Liver (tissue), 9 donors: ENCODE results near the gene TEKTIP1. TPM values are rescaled to one million over a fixed set of nuclear protein-coding genes. Genes with fewer than 3 reads are reported as not detected.

ENCODE experiments used
- DNase-seq: peaks from one replicate; pipeline ENCODE4 v3.0.0-alpha.2; 2017; ENCODE audit warnings: low spot score
- H3K27ac ChIP-seq, 2 donors: one replicate each; pipeline ENCODE4 v1.7.0; 2013; ENCODE audit warnings: inconsistent platforms in 2 of 2, low read length in 2 of 2, control low read depth in 1 of 2, low read depth in 1 of 2, mild to moderate bottlenecking in 1 of 2
- H3K27me3 ChIP-seq, 4 donors: one replicate each; pipeline versions ENCODE4 v1.6.1 to v1.7.0; 2013; ENCODE audit warnings: low read length in 3 of 4, inconsistent platforms in 1 of 4, mild to moderate bottlenecking in 1 of 4, moderate library complexity in 1 of 4; ENCODE audit not compliant: control insufficient read depth in 4 of 4, insufficient read depth in 4 of 4
- H3K36me3 ChIP-seq, 4 donors: one replicate each; pipeline versions ENCODE4 v1.6.1 to v1.7.0; 2013; ENCODE audit warnings: low read length in 3 of 4, mild to moderate bottlenecking in 3 of 4, low read depth in 1 of 4, moderate library complexity in 1 of 4; ENCODE audit not compliant: control insufficient read depth in 4 of 4, insufficient read depth in 3 of 4
- H3K4me1 ChIP-seq, 4 donors: one replicate each; pipeline versions ENCODE4 v1.6.1 to v1.7.0; 2013; ENCODE audit warnings: low read length in 3 of 4, mild to moderate bottlenecking in 3 of 4, moderate library complexity in 1 of 4; ENCODE audit not compliant: control insufficient read depth in 4 of 4, insufficient read depth in 4 of 4
- H3K4me3 ChIP-seq, 3 donors: one replicate each; pipeline versions ENCODE4 v1.6.1 to v1.7.0; 2013; ENCODE audit warnings: low read length in 3 of 3, control low read depth in 1 of 3, low read depth in 1 of 3, mild to moderate bottlenecking in 1 of 3
- H3K9ac ChIP-seq, 2 donors: one replicate each; pipeline ENCODE4 v1.7.0; 2013; ENCODE audit warnings: low read length in 2 of 2, mild to moderate bottlenecking in 2 of 2, moderate library complexity in 2 of 2, control low read depth in 1 of 2, low read depth in 1 of 2
- H3K9me3 ChIP-seq, 4 donors: one replicate each; pipeline versions ENCODE4 v1.6.1 to v1.7.0; 2013; ENCODE audit warnings: low read length in 3 of 4; ENCODE audit not compliant: control insufficient read depth in 4 of 4
- CTCF ChIP-seq: fragments of 150-350 bp; IDR thresholded peaks from 2 replicates; pipeline ENCODE4 v1.5.1; 2017; ENCODE audit warnings: improper control_type of control experiment, low read depth, low read length; ENCODE audit not compliant: missing input control
- EGR1 ChIP-seq, 2 donors: IDR thresholded peaks; 2 replicates each; pipeline ENCODE4 v1.6.1; 2016 to 2018; ENCODE audit warnings: antibody characterized with exemption in 2 of 2, low read depth in 2 of 2
- FOXA1 ChIP-seq: IDR thresholded peaks from 2 replicates; pipeline ENCODE4 v1.6.1; 2016; ENCODE audit warnings: antibody characterized with exemption
- FOXA2 ChIP-seq: IDR thresholded peaks from 2 replicates; pipeline ENCODE4 v1.6.1; 2016; ENCODE audit warnings: antibody characterized with exemption
- GABPA ChIP-seq, 2 donors: IDR thresholded peaks in 1 of 2; conservative IDR thresholded peaks in 1 of 2; 2 replicates each; pipeline ENCODE4 v1.6.1; 2016; ENCODE audit warnings: antibody characterized with exemption in 2 of 2, mild to moderate bottlenecking in 1 of 2, moderate library complexity in 1 of 2
- HNF4A ChIP-seq, 2 donors: conservative IDR thresholded peaks; 2 replicates each; pipeline ENCODE4 v1.6.1; 2016; ENCODE audit warnings: antibody characterized with exemption in 2 of 2, mild to moderate bottlenecking in 2 of 2
- JUND ChIP-seq, 2 donors: IDR thresholded peaks; 2 replicates each; pipeline ENCODE4 v1.6.1; 2016; ENCODE audit warnings: antibody characterized with exemption in 2 of 2
- NR2F2 ChIP-seq: IDR thresholded peaks from 2 replicates; pipeline ENCODE4 v1.6.1; 2016; ENCODE audit warnings: antibody characterized with exemption
- RAD21 ChIP-seq, 2 donors: IDR thresholded peaks; 2 replicates each; pipeline ENCODE4 v1.6.1; 2016; ENCODE audit warnings: antibody characterized with exemption in 2 of 2, mild to moderate bottlenecking in 2 of 2
- SP1 ChIP-seq: IDR thresholded peaks from 2 replicates; pipeline ENCODE4 v1.6.1; 2018; ENCODE audit warnings: antibody characterized with exemption, mild to moderate bottlenecking
- TAF1 ChIP-seq: conservative IDR thresholded peaks from 2 replicates; pipeline ENCODE4 v1.6.1; 2016; ENCODE audit warnings: antibody characterized with exemption, mild to moderate bottlenecking
- ZBTB33 ChIP-seq: IDR thresholded peaks from 2 replicates; pipeline ENCODE4 v1.6.1; 2016; ENCODE audit warnings: antibody characterized with exemption
- WGBS: extraction: QIAGEN DNeasy Blood & Tissue Kit; methylation state at CpG from one replicate; pipeline ENCODE4 v1.1.7; 2013; 5-methylcytosine and 5-hydroxymethylcytosine counted together
- polyA plus RNA-seq, 2 donors: library from polyadenylated mRNA; stranded (reverse) in 1 of 2; unstranded in 1 of 2; fragments of 200-250 nt in 1 of 2; fragments of >200 nt in 1 of 2; fragmentation: Nextera tagmentation in 1 of 2; extraction: Ambion mirVana in 1 of 2; gene quantifications; one replicate each; pipeline versions ENCODE4 v1.2.1 to v1.2.3, GENCODE V29; 2013 to 2015
- total RNA-seq, 2 donors: library from RNA; depleted of rRNA; stranded (reverse); fragments of >200 nt; gene quantifications; one replicate each; pipeline ENCODE4 v1.2.3, GENCODE V29; 2014
- TF ChIP-seq, protein P1 (sequence below): IDR thresholded peaks from 2 replicates; pipeline ENCODE4 v1.6.1; 2016; ENCODE audit warnings: antibody characterized with exemption
- TF ChIP-seq, protein P2 (sequence below): IDR thresholded peaks from 2 replicates; pipeline ENCODE4 v1.6.1; 2016; ENCODE audit warnings: antibody characterized with exemption, mild to moderate bottlenecking
- donor health status: healthy.
- donor health status: healthy.
- donor health status: healthy.
- donor health status: healthy.
- donor health status: healthy.

The TEKTIP1 gene
- total and polyA plus RNA-seq, 4 donors, result 0.17 TPM; not detected in 3

DNA sequence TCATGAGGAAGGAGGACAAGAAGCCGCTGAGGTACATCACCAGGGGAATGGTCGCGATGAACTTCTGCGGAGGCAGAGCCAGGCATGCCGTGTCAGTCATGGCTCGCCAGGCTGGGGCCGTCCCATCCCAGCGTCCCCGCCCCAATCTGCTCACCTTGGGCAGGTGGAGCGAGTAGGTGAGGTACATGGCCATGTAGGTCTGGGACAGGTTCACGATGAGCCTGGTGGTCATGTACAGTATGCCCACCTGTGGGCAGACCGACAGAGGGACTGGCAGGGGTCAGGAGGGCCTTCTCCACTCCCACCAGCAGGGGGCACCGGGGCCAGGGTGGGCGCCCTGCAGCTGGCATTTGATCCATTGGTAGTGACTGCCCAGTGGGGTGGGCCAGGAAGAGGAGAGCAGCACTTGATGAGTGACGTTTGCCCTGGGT, 8.3 kb downstream of the TEKTIP1 start (continued):
- TF ChIP-seq CTCF (peak; percentile 23), EGR1 (IDR thresholded peaks at IDR 0.05; ENCODE audit: low read depth in 2 of 2) (no peak), SP1 (no peak), TAF1 (no peak), RAD21 (IDR thresholded peaks at IDR 0.05) (peak in 1 of 2 donors; percentile 39)
- TF ChIP-seq, protein P1, sequence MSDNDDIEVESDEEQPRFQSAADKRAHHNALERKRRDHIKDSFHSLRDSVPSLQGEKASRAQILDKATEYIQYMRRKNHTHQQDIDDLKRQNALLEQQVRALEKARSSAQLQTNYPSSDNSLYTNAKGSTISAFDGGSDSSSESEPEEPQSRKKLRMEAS, result no peak

DNA sequence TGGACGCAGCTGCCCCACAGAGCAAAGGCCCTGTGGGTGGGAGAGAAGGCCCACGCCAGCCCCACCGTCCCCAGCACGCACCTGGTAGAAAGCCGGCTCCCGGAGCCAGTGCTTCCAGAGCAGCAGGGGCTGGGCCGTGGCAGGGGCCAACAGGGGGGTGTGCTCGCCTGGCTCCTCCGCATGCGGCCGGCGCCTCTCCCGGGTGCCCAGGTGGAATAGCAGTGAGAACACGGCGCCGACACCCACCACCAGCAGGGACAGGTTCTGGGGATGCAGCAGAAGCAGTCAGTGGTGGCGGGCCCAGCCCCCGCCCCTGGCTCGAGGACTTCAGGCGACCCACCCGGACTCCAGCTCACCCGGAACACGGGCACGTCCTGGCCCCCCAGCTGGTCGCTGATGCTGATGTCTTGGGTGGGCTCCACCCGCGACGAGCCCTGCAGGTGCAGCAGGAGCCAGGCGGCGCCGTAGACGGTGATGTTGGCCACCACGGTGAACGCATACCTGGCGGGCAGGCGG, 8.9 kb downstream of the TEKTIP1 start:
- H3K4me3 ChIP-seq, result no peak overlapping the region
- H3K4me1 ChIP-seq, result peaks cover 0 to 9% (median 1%) of the 10 kb centered on the region in 4 donors
- DNase-seq, result no peak
- WGBS, result 93% methylated on average over 36 of the region's 36 CpGs
- no peak overlapping the region for H3K27ac ChIP-seq
- no peaks in the 10 kb centered on the region for H3K9me3 ChIP-seq
- H3K36me3 ChIP-seq, result peaks cover 0 to 12% (median 8%) of the 10 kb centered on the region in 4 donors
- no peak for TF ChIP-seq TAF1
- TF ChIP-seq FOXA2, result no peak
- TF ChIP-seq JUND (IDR thresholded peaks at IDR 0.05), result no peak
- no peak for TF ChIP-seq NR2F2
- TF ChIP-seq RAD21 (IDR thresholded peaks at IDR 0.05), result no peak
- TF ChIP-seq, protein P2, sequence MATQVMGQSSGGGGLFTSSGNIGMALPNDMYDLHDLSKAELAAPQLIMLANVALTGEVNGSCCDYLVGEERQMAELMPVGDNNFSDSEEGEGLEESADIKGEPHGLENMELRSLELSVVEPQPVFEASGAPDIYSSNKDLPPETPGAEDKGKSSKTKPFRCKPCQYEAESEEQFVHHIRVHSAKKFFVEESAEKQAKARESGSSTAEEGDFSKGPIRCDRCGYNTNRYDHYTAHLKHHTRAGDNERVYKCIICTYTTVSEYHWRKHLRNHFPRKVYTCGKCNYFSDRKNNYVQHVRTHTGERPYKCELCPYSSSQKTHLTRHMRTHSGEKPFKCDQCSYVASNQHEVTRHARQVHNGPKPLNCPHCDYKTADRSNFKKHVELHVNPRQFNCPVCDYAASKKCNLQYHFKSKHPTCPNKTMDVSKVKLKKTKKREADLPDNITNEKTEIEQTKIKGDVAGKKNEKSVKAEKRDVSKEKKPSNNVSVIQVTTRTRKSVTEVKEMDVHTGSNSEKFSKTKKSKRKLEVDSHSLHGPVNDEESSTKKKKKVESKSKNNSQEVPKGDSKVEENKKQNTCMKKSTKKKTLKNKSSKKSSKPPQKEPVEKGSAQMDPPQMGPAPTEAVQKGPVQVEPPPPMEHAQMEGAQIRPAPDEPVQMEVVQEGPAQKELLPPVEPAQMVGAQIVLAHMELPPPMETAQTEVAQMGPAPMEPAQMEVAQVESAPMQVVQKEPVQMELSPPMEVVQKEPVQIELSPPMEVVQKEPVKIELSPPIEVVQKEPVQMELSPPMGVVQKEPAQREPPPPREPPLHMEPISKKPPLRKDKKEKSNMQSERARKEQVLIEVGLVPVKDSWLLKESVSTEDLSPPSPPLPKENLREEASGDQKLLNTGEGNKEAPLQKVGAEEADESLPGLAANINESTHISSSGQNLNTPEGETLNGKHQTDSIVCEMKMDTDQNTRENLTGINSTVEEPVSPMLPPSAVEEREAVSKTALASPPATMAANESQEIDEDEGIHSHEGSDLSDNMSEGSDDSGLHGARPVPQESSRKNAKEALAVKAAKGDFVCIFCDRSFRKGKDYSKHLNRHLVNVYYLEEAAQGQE, result no peak
- TF ChIP-seq HNF4A (conservative IDR thresholded peaks at IDR 0.05), result no peak
- TF ChIP-seq ZBTB33, result no peak
- no peak for TF ChIP-seq CTCF
- TF ChIP-seq, protein P1, result no peak
- TF ChIP-seq GABPA (IDR thresholded peaks at IDR 0.05 in 1 of 2, conservative IDR thresholded peaks at IDR 0.05 in 1 of 2), result no peak
- no peak for TF ChIP-seq SP1
- TF ChIP-seq FOXA1, result no peak
- TF ChIP-seq EGR1 (IDR thresholded peaks at IDR 0.05; ENCODE audit: low read depth in 2 of 2), result no peak
- no peak overlapping the region for H3K9ac ChIP-seq
- no peaks in the 10 kb centered on the region for H3K27me3 ChIP-seq
